Type B pancreatic cell (in vitro differentiated cells): ENCODE measurements around the gene SRP14. TPM values are rescaled to one million over a fixed set of nuclear protein-coding genes. Genes with fewer than 3 reads are reported as not detected.

Source experiments
- DNase-seq: peaks from one replicate; pipeline ENCODE4 v3.0.0; 2021; ENCODE audit warnings: mixed read lengths; ENCODE audit not compliant: unreplicated experiment; ENCODE audit errors: extremely low spot score
- H3K27ac Mint-ChIP-seq: 2 replicates; pipeline ENCODE4 v1.8.0; 2021; ENCODE audit warnings: mild to moderate bottlenecking, mixed read lengths
- H3K27me3 Mint-ChIP-seq: 2 replicates; pipeline ENCODE4 v1.8.0; 2021; ENCODE audit warnings: mixed read lengths
- H3K36me3 Mint-ChIP-seq: 2 replicates; pipeline ENCODE4 v1.8.0; 2021; ENCODE audit warnings: mixed read lengths
- H3K4me1 Mint-ChIP-seq: one replicate; pipeline ENCODE4 v1.8.0; 2021; ENCODE audit warnings: mixed read lengths; ENCODE audit not compliant: unreplicated experiment
- H3K4me3 Mint-ChIP-seq: 2 replicates; pipeline ENCODE4 v1.8.0; 2021; ENCODE audit warnings: mild to moderate bottlenecking, mixed read lengths
- H3K9me3 Mint-ChIP-seq: 2 replicates; pipeline ENCODE4 v1.8.0; 2021; ENCODE audit warnings: mixed read lengths
- total RNA-seq: library from RNA; stranded (reverse); gene quantifications from 2 replicates; pipeline ENCODE4 v1.2.1, GENCODE V29; 2021; ENCODE audit warnings: low replicate concordance
- TF ChIP-seq, protein P1 (sequence below): fragments of 200-600 bp; sonication (generic); conservative IDR thresholded peaks from 2 replicates; pipeline ENCODE4 v1.5.0; 2021; ENCODE audit warnings: antibody characterized with exemption, mild to moderate bottlenecking

SRP14 gene
- total RNA-seq, 1 donor from 2014 or later = 235 TPM

DNA sequence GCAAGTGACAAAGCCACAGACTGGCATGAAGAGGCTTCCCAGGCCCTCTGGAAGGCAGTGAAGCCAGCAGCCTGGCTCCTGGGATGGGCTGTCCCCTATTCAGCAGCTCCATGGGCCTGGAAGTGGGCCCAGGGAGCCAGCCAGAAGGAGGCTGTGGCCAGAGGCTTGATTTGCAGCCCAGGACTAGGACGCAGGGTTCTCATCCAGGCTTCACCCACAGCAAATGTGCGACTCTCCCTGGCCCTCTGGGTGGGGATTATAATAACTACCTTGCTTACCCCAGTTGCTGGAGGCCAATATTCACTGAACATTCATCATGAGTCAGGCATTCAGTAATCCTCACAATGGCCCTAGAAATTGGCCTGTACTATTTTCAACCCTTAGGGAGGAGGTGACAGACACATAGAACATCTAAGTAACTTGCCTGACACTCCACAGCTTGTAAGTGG is 24.6 kb upstream of the SRP14 start:
- Mint-ChIP-seq H3K36me3 (no peaks in the 10 kb centered on the region), H3K9me3 (peaks cover 5% of the 10 kb centered on the region), H3K4me1 (peaks cover 26% of the 10 kb centered on the region), H3K27me3 (no peaks in the 10 kb centered on the region), H3K4me3 (no peak overlapping the region), H3K27ac (no peak overlapping the region)
- DNase-seq = no peak
- TF ChIP-seq, protein P1, sequence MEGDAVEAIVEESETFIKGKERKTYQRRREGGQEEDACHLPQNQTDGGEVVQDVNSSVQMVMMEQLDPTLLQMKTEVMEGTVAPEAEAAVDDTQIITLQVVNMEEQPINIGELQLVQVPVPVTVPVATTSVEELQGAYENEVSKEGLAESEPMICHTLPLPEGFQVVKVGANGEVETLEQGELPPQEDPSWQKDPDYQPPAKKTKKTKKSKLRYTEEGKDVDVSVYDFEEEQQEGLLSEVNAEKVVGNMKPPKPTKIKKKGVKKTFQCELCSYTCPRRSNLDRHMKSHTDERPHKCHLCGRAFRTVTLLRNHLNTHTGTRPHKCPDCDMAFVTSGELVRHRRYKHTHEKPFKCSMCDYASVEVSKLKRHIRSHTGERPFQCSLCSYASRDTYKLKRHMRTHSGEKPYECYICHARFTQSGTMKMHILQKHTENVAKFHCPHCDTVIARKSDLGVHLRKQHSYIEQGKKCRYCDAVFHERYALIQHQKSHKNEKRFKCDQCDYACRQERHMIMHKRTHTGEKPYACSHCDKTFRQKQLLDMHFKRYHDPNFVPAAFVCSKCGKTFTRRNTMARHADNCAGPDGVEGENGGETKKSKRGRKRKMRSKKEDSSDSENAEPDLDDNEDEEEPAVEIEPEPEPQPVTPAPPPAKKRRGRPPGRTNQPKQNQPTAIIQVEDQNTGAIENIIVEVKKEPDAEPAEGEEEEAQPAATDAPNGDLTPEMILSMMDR = no peak

DNA sequence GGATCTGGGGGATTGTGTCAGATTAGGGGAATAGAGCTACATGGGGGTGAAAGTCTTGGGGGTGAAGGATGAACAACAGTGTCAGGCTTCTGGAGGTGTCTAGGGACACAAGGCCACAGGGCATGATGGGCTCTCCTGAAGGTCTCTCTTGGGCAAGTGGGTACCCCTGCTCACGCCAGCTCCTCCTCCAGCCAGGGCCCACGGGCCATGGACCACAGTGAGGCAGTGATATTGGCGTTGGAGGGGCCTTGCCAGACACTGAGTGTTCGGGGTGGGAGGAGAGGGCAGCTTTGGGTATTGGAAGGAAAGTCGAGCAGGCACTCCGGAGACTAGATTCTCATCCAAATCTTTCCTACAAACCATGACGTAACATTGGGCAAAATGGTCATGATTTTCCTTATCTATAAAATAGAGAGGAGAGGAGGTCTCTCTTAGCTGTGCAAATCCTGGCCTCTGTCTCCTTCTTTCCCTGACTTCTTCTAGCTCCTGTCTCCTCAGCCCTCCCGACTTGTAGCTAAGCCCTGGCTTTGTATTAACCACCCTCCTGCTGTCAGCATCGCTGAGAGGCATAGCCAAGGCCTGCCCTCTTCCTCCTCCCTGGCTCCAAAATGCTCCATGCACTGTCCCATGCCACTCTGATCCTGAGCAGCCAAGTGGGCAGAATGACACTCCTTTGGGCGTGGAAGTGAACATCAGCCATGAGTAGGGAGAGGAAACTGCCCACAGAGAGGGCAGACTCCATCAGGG is 24.0 kb upstream of the SRP14 start:
- TF ChIP-seq, protein P1 = no peak
- peaks cover 5% of the 10 kb centered on the region for H3K9me3 Mint-ChIP-seq
- peaks cover 31% of the 10 kb centered on the region for H3K4me1 Mint-ChIP-seq
- no peak for DNase-seq
- H3K36me3 Mint-ChIP-seq = no peaks in the 10 kb centered on the region
- no peak overlapping the region for H3K4me3 Mint-ChIP-seq
- no peak overlapping the region for H3K27ac Mint-ChIP-seq
- no peaks in the 10 kb centered on the region for H3K27me3 Mint-ChIP-seq

DNA sequence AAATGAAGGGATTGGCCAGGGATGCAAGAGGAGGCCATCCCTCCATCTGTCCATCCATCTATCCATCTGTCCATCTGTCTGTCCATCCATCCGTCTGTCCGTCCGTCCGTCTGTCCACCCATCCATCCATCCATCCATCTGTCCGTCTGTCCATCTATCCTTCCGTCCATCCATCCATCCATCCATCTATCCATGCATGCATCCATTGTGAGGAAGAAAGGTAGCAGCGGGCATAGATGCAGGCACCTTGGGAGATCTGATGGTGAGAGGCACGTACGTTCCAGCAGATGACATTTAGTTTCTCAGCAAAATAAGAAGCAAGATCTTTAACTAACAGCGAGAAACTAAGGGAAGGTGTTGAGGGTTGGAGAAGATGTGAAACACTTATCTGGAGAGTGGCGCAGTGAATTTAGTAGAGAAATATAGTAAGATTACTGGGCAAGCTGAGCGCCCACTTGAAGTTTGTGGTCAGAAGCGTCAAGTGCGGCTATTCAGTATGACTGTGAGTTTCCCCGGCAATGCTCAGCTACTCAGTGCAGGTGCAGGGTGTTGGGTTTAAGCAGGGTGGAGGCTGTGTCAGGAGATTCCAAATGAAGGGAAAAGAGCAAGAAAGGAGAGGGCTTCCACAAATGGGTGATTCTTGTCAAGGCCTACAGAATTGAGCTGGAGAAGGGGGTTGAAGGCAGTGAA is 22.4 kb upstream of the SRP14 start:
- peaks cover 28% of the 10 kb centered on the region for H3K4me1 Mint-ChIP-seq
- H3K27me3 Mint-ChIP-seq = no peaks in the 10 kb centered on the region
- TF ChIP-seq, protein P1 = no peak
- no peak for DNase-seq
- no peak overlapping the region for H3K27ac Mint-ChIP-seq
- H3K36me3 Mint-ChIP-seq = no peaks in the 10 kb centered on the region
- H3K4me3 Mint-ChIP-seq = no peak overlapping the region
- peaks cover 5% of the 10 kb centered on the region for H3K9me3 Mint-ChIP-seq

DNA sequence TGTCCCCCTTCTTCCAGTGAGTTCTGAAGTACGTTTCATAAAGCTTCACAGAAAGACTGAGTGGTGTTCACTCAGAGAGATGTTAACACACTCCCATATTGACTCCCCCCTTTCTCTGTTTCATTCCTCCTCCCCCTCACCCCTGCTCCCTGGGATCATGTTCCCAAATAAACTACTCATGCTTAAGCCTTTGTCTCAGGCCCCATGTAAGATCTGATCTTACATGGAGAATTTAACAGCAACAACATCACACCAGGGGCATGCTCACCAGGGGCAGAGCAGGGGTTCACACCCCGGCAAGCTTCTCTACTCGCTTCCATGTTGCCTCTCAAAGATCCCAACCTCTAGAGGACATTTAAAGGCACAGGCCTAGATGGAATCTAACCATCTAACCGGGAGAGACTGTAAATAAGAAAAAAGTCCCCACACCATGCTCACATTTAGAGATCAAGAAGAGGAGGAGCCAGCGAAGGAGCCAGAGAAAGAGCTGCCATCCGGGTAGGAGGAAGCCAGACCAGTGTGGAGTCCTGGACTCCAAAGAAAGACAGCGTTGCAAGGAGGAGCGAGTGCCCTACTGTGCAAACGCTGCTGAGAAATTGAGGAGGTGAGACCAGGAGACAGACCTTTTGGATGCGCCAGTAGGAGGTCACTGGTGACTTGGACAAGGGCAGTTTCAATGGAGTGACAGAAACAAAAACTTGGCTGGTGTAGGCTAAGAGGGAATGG is 21.4 kb upstream of the SRP14 start:
- Mint-ChIP-seq H3K9me3 (peaks cover 5% of the 10 kb centered on the region), H3K27ac (no peak overlapping the region), H3K4me3 (no peak overlapping the region), H3K36me3 (no peaks in the 10 kb centered on the region), H3K27me3 (no peaks in the 10 kb centered on the region), H3K4me1 (peaks cover 34% of the 10 kb centered on the region)
- TF ChIP-seq, protein P1 = no peak
- DNase-seq = no peak

DNA sequence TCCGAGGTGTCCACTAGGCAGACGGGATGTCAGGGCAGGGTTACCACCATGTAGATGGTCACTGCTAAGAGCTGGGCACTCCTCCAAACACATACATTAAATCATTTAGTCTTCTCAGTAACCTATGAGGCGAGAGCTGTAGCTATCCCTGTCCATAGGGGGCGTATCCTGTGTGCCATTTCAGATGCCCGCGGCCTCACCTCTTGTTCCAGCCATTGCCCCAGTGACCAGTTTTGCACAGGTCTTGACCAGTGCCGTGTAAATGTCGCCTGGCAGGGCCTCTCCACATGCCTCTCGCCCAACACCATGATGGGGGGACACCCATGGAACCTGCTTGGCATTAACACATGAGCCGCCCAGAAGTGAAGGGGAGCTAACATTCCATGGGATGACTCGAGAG is 20.8 kb upstream of the SRP14 start:
- H3K27me3 Mint-ChIP-seq = no peaks in the 10 kb centered on the region
- H3K4me1 Mint-ChIP-seq = peaks cover 35% of the 10 kb centered on the region
- TF ChIP-seq, protein P1 = no peak
- no peak overlapping the region for H3K27ac Mint-ChIP-seq
- H3K4me3 Mint-ChIP-seq = no peak overlapping the region
- DNase-seq = no peak
- no peaks in the 10 kb centered on the region for H3K36me3 Mint-ChIP-seq
- peaks cover 5% of the 10 kb centered on the region for H3K9me3 Mint-ChIP-seq
